Fibroblast of villous mesenchyme (primary cell): ENCODE results near the gene STXBP6. TPM values are rescaled to one million over a fixed set of nuclear protein-coding genes. Genes with fewer than 3 reads are reported as not detected.
"Not testable (repeated sequence)": the region's sequence is repeated elsewhere in the genome, so short reads cannot be mapped to it uniquely, and the experiment has no call there.

ENCODE experiments used
- DNase-seq: peaks from one replicate; pipeline ENCODE4 v3.0.0-alpha.2; 2010; ENCODE audit warnings: low read depth
- H3K4me3 ChIP-seq: 2 replicates; pipeline ENCODE4 v1.5.1; 2011; ENCODE audit warnings: low read depth, mild to moderate bottlenecking, low read length
- CTCF ChIP-seq: IDR thresholded peaks from 2 replicates; pipeline ENCODE4 v1.5.1; 2012; ENCODE audit warnings: low read depth, mild to moderate bottlenecking, low read length; ENCODE audit not compliant: insufficient read depth
- total RNA-seq: library from RNA; depleted of rRNA; stranded (reverse); fragments of >200 nt; gene quantifications from 2 replicates; pipeline ENCODE4 v1.2.3, GENCODE V29; 2012

Gene STXBP6
- total RNA-seq, 1 donor, result 4.7 TPM

GRCh38 chr14:24844011-24844410 lies 205.9 kb downstream of the STXBP6 start:
- no peak overlapping the region for H3K4me3 ChIP-seq
- no peak for TF ChIP-seq CTCF
- no peak for DNase-seq

- TF ChIP-seq CTCF, result no peak
Measured at GRCh38 chr14:24843494-24843893, 206.5 kb downstream of the STXBP6 start.

GRCh38 chr14:24840204-24840893 lies 209.6 kb downstream of the STXBP6 start:
- no peak for TF ChIP-seq CTCF
- DNase-seq, result no peak
- H3K4me3 ChIP-seq, result no peak overlapping the region

More at GRCh38 chr14:24843494-24843893, 206.5 kb downstream of the STXBP6 start:
- DNase-seq, result peak; percentile 34
- no peak overlapping the region for H3K4me3 ChIP-seq

GRCh38 chr14:24839617-24840203 lies 210.2 kb downstream of the STXBP6 start:
- no peak overlapping the region for H3K4me3 ChIP-seq
- TF ChIP-seq CTCF, result no peak
- DNase-seq, result no peak

- no peak overlapping the region for H3K4me3 ChIP-seq
- DNase-seq, result no peak
- TF ChIP-seq CTCF, result no peak
Measured at GRCh38 chr14:24838945-24839616, 210.9 kb downstream of the STXBP6 start.

- TF ChIP-seq CTCF, result no peak
- DNase-seq, result no peak
- no peak overlapping the region for H3K4me3 ChIP-seq
Measured at GRCh38 chr14:24837280-24838046, 212.5 kb downstream of the STXBP6 start.

GRCh38 chr14:24836324-24836723 lies 213.6 kb downstream of the STXBP6 start:
- not testable (repeated sequence) for H3K4me3 ChIP-seq, DNase-seq
